Activated CD8-positive, alpha-beta memory T cell treated with anti-CD3 and anti-CD28 coated beads, Interleukin-2, amount 50 U/mL, for 1 hour (primary cell): ENCODE data around the gene INPPL1.

Experiments
- DNase-seq: peaks from one replicate; pipeline ENCODE4 v3.0.0-alpha.2; 2020; ENCODE audit errors: extremely low read depth

INPPL1 gene

DNA sequence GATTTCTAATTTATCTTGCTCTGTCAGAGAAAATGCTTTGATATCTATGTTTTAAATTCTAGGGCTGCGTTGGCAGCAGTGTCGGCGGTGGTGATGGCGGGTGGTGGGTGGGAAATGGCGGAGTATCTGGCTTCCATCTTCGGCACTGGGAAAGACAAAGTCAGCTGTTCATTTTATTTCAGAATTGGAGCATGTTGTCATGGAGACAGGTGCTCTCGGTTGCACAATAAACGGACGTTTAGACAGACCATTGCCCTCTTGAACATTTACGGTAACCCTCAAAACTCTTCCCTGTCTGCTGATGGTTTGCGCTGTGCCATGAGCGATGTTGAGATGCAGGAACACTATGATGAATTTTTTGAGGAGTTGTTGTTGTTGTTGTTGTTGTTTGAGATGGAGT lies 55.5 kb downstream of the INPPL1 start:
- DNase-seq: no peak

DNA sequence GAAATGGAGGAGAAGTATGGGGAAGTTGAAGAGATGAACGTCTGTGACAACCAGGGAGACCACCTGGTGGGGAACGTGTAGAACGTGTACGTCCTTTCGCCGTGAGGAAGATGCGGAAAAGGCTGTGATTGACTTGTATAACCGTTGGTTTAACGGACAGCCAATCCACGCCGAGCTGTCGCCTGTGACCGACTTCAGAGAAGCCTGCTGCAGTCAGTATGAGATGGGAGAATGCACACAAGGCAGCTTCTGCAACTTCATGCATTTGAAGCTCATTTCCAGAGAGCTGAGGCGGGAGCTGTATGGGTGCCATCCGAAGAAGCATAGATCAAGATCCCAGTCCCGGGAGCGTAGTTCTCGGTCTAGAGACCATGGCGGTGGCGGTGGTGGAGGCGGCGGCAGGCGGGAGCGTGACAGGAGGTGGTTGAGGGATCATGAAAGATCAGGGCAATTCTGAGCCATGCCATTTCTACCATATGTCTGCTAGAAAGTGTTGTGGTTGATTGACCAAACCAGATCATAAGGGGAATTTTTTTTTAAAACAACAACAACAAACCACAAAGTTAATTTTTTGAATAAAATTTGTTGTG lies 56.3 kb downstream of the INPPL1 start:
- DNase-seq: no peak

DNA sequence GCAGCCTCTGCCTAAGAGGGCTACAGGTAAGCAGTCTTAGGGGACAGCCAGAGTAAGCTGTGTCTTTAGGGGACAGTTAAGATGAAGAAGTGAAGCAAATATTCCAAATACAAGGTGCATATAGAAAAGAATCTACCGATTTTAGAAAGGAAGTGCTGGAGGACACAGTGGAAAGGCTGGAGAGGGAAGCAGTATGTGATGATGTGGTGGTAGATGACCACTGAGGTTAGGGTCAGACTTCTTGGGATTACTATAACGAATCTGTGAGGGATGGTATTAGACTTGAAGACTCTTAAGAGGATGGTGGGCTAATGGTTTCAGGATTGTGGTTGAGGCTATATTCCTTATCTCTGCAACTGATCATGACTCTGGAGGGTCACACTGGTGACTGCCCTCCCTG lies 59.4 kb downstream of the INPPL1 start:
- no peak for DNase-seq

DNA sequence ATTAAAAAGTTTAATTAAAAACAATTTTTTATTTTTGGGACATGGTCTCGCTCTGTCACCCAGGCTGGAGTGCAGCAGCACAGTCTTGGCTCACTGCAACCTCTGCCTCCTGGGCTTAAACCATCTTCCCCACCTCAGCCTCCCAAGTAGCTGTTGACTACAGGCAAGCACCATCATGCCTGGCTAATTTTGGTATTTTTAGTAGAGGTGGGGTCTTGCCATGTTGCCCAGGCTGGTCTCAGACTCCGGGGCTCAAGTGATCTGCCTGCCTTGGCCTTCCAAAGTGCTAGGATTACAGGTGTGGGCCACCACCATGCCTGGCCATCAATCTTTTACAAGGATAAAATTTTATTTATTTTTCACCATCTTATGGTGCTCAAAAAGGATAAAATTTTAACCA lies 62.7 kb downstream of the INPPL1 start:
- no peak for DNase-seq
